HTERT RPE-1 (cell line): Measurements from ENCODE around the gene RHBDD2.
"Not testable (repeated sequence)": the region's sequence is repeated elsewhere in the genome, so short reads cannot be mapped to it uniquely, and the experiment has no call there.

Experiments used
- in situ Hi-C: fragments of 300-500 bp; cut with MboI; formaldehyde crosslinking; loops from 4 replicates; pipeline ENCODE4 v1.14.3; 2020; ENCODE audit warnings: low sequenced_read_pairs

Gene RHBDD2

GRCh38 chr7:75878769-75879611 lies at the start of gene RHBDD2:
TSS of gene RHBDD2 (plus strand) at chr7:75879034. CDS start at chr7:75879083, 49 bp downstream.
- in situ Hi-C loops, result no loop called here

- in situ Hi-C loops, result not testable (repeated sequence)
Measured at GRCh38 chr7:75829656-75830055, 49.2 kb upstream of the RHBDD2 start.

- in situ Hi-C loops, result no loop called here
Measured at GRCh38 chr7:75830978-75831377, 47.9 kb upstream of the RHBDD2 start.

- in situ Hi-C loops, result not testable (repeated sequence)
Measured at GRCh38 chr7:75833662-75834061, 45.2 kb upstream of the RHBDD2 start.

GRCh38 chr7:75835688-75836285 lies 43.0 kb upstream of the RHBDD2 start:
- in situ Hi-C loops, result no loop called here

- in situ Hi-C loops, result no loop called here
Measured at GRCh38 chr7:75836798-75837197, 42.0 kb upstream of the RHBDD2 start.

GRCh38 chr7:75838281-75838930 lies 40.4 kb upstream of the RHBDD2 start:
- in situ Hi-C loops, result not testable (repeated sequence)

GRCh38 chr7:75840029-75840428 lies 38.8 kb upstream of the RHBDD2 start:
- in situ Hi-C loops, result no loop called here

GRCh38 chr7:75842836-75843446 lies 35.9 kb upstream of the RHBDD2 start:
- in situ Hi-C loops, result no loop called here

GRCh38 chr7:75843613-75844116 lies 35.2 kb upstream of the RHBDD2 start:
- in situ Hi-C loops, result no loop called here

GRCh38 chr7:75844158-75844557 lies 34.7 kb upstream of the RHBDD2 start:
- in situ Hi-C loops, result no loop called here

- in situ Hi-C loops, result not testable (repeated sequence)
Measured at GRCh38 chr7:75845132-75845531, 33.7 kb upstream of the RHBDD2 start.

GRCh38 chr7:75847707-75848106 lies 31.1 kb upstream of the RHBDD2 start:
- in situ Hi-C loops, result no loop called here

- in situ Hi-C loops, result no loop called here
Measured at GRCh38 chr7:75849573-75849972, 29.3 kb upstream of the RHBDD2 start.

GRCh38 chr7:75850235-75850634 lies 28.6 kb upstream of the RHBDD2 start:
- in situ Hi-C loops, result no loop called here

GRCh38 chr7:75854233-75854632 lies 24.6 kb upstream of the RHBDD2 start:
- in situ Hi-C loops, result no loop called here

- in situ Hi-C loops, result not testable (repeated sequence)
Measured at GRCh38 chr7:75854813-75855345, 24.0 kb upstream of the RHBDD2 start.

GRCh38 chr7:75856536-75856935 lies 22.3 kb upstream of the RHBDD2 start:
- in situ Hi-C loops, result no loop called here

- in situ Hi-C loops, result no loop called here
Measured at GRCh38 chr7:75858410-75858809, 20.4 kb upstream of the RHBDD2 start.

GRCh38 chr7:75861636-75862035 lies 17.2 kb upstream of the RHBDD2 start:
- in situ Hi-C loops, result no loop called here

- in situ Hi-C loops, result not testable (repeated sequence)
Measured at GRCh38 chr7:75864251-75864650, 14.6 kb upstream of the RHBDD2 start.
